ENCODE data around the gene POLR2C. TPM values are rescaled to one million over a fixed set of nuclear protein-coding genes. Genes with fewer than 3 reads are reported as not detected.

POLR2C gene
- total RNA-seq, 2 donors from 2014 or later: 71.3 to 86.2 TPM

DNA sequence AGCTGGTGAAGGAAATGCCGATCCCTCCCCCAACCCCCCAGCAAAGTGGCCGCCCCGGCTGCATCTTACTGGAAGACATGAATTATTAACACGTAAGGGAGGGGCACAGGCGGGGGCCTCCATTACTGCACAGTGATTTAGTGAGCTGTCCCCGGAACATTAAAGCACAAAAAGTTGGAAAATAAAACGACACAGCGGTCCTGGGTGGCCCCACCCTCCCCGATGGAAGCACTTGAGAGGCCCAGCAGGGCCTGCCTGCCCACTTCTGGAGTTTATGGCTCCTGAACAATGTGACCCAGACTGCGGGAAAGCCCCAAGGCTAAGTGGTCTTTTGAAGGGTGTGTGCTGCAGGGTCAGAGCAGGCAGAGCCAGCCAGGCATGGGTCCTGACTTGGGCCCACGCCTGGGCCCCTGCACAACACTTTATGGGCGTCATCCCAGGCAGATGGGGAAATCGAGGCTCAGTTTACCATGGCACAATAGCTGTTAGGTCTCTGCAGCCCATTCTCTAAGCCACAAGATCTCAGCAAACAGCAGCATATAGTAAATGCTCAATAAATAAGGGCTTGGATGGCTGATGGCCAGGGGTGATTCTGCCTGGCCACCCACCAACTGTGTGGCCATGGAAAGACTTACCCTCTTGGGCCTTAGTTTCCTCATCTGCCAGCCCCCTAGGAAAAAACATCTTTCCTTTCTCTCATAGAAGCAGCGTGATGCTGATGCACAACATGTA is 51.1 kb downstream of the POLR2C start:
- H3K36me3 Mint-ChIP-seq (ENCODE audit: low read depth): peaks cover 31% of the 10 kb centered on the region
- no peak overlapping the region for H3K4me3 Mint-ChIP-seq

DNA sequence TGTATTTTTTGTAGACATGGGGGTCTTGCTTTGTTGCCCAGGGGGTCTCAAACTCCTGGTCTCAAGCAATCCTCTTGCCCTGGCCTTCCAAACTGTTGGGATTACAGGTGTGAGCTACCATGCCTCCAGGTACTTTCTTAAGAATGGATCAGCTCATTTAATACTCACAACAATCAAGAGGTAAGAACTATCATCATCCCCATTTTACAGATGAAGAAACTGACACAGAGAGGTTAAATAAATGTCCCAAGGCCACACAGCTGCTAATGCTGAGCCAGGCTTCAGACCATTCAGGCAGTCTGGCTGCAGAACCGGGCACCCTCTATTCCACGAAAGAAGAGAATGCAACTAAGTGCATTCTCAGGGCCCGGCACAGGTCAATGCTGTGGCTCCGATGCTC is 51.9 kb downstream of the POLR2C start:
- no peaks in the 10 kb centered on the region for H3K9me3 Mint-ChIP-seq
- no peak overlapping the region for H3K27ac Mint-ChIP-seq
- no peaks in the 10 kb centered on the region for H3K4me1 Mint-ChIP-seq
- no peak overlapping the region for H3K4me3 Mint-ChIP-seq
- no peak for ATAC-seq (replicated peaks)
- H3K36me3 Mint-ChIP-seq (ENCODE audit: low read depth): peaks cover 38% of the 10 kb centered on the region
- H3K27me3 Mint-ChIP-seq: no peaks in the 10 kb centered on the region

More for the DNA sequence above, 51.1 kb downstream of the POLR2C start:
- H3K27me3 Mint-ChIP-seq: no peaks in the 10 kb centered on the region
- no peak overlapping the region for H3K27ac Mint-ChIP-seq
- H3K4me1 Mint-ChIP-seq: no peaks in the 10 kb centered on the region
- no peak for ATAC-seq (replicated peaks)
- no peaks in the 10 kb centered on the region for H3K9me3 Mint-ChIP-seq

DNA sequence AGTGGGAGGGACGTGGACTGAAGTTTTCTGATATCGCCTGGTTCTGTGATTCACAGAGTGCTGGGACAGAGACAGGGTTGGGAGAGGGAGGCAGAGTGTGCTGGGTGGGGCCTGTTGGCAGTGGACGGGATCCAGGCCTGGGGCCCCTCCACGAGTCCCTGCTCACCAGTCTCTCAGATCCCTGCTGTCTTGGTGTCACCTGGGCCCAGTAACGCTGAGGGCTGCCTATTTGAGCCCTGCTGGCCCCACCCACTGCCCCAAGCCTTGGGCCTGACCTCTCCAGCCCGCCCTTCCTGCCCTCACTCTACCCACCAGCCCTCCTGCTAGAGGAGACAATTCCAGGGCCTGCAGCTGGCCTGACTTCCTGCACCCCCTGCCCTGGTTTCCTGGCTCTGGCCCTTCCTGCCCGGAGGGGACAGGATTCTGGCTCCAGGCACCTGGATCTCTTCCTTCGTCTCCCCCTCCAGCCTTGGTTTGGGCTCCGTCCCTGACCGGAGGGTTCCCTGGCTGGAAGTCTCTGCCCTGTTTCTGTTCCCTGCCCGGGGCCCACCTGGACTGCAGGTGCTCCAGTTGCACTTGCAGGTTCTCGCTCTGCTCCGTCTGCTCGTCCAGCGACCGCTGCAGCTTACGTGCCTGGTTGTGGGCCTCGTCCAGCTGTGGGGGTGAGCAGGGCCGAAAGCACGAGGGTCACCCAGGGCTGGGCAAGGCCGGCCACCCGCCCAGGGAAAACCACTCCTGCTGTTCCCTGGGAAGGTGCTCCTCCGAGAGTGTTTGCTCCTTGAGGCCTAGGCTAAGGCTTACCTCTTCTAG is 52.5 kb downstream of the POLR2C start:
- Mint-ChIP-seq H3K4me3 (no peak overlapping the region), H3K9me3 (no peaks in the 10 kb centered on the region), H3K36me3 (ENCODE audit: low read depth) (peaks cover 38% of the 10 kb centered on the region), H3K27ac (peak overlapping the region; percentile 9), H3K27me3 (no peaks in the 10 kb centered on the region), H3K4me1 (peaks cover under 1% of the 10 kb centered on the region)
- ATAC-seq (replicated peaks): no peak

DNA sequence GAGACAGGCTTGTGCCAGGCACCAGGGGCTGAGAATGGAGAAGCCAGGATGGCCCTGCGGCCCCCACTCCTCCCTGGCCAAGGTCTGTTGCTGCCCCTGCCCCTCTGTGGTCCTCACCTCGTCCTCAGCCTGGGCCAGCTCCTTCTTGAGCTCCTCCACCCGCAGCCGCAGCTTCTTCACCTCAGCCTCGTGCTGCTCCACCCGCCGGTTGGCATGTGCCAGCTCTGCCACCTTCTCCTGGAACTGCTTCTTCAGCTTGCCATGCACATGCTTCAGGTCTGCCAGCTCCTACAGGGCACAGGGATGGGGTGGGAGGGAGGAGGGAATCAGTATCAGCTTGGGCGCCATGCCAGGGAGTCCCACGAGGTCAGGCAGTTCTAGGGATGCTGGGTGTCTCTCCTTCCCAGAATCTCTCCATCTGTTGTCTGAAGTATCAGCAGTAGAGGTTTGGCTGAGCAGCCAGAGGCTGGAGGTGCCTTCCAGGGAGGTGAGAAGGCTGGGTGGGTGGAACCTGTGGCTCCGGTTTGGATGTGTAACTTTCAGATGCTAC is 53.8 kb downstream of the POLR2C start:
- no peak for ATAC-seq (replicated peaks)
- Mint-ChIP-seq H3K27me3 (no peaks in the 10 kb centered on the region), H3K4me3 (no peak overlapping the region), H3K4me1 (peaks cover 4% of the 10 kb centered on the region), H3K36me3 (ENCODE audit: low read depth) (peaks cover 43% of the 10 kb centered on the region), H3K9me3 (no peaks in the 10 kb centered on the region), H3K27ac (peak overlapping the region; percentile 34)

DNA sequence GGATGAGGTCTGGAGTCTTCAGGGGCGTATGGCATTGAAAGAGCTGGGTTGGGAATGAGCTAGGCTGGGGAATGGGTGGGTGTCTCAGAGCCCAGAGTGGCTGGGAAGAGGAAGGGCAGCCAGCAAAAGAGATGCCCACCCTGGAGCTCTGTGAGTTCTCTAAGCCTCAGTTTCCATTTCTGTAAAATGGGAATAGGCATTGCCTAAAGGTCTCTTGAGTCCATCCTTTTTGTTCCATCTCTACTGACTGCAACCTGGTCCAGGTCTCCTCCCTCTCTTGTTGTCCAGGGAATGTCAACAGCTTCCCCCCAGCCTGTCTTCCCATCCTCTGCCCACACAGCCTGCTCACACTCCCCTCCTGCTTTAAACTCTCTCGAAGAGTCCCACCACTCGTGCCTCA is 54.3 kb downstream of the POLR2C start:
- peak overlapping the region; percentile 34 for H3K27ac Mint-ChIP-seq
- H3K27me3 Mint-ChIP-seq: no peaks in the 10 kb centered on the region
- no peak for ATAC-seq (replicated peaks)
- H3K36me3 Mint-ChIP-seq (ENCODE audit: low read depth): peaks cover 43% of the 10 kb centered on the region
- H3K4me1 Mint-ChIP-seq: peaks cover 4% of the 10 kb centered on the region
- no peak overlapping the region for H3K4me3 Mint-ChIP-seq
- no peaks in the 10 kb centered on the region for H3K9me3 Mint-ChIP-seq

DNA sequence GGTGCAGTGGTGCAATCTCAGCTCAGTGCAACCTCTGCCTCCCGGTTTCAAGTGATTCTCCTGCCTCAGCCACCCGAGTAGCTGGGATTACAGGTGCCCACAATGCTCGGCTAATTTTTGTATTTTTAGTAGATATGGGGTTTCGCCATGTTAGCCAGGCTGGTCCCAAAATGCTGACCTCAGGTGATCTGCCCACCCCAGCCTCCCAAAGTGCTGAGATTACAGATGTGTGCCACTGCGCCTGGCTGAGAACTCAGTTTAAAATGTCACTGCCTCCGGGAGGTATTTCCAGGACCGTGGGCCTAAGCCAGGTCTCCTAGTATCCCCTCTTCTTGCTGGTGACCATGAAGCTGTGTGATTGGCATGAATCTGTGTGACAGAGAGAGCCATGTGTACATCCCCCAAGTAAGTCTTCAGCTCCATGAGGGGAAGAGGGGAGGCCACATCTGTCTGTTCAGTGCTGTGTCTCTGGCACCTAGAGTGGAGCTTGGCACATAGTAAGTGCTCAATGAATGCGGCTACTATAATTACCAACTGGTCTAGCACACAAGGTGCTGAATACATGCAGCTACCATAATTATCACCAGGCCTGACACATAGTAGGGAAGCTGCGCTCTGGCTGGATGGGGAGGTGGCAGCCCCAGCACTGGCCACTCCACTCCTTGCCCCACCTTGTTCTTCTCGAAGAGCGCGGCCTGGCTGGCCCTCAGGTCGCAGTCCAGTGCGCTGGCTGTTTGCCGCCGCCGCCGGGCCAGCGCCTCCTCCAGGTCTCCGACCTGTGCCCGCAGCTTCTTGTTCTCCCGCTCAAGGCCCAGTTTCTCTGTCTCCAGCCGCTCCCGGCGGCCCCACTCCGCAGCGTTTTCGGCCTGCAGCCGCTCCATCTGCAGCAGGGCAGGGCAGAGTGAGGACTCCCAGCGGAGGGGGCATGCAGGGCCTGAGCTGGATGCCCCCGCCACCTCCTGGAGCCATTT is 55.2 kb downstream of the POLR2C start:
- peaks cover 37% of the 10 kb centered on the region for H3K36me3 Mint-ChIP-seq (ENCODE audit: low read depth)
- no peak overlapping the region for H3K27ac Mint-ChIP-seq
- no peaks in the 10 kb centered on the region for H3K27me3 Mint-ChIP-seq
- no peaks in the 10 kb centered on the region for H3K9me3 Mint-ChIP-seq
- peaks cover 4% of the 10 kb centered on the region for H3K4me1 Mint-ChIP-seq
- no peak for ATAC-seq (replicated peaks)
- H3K4me3 Mint-ChIP-seq: no peak overlapping the region

DNA sequence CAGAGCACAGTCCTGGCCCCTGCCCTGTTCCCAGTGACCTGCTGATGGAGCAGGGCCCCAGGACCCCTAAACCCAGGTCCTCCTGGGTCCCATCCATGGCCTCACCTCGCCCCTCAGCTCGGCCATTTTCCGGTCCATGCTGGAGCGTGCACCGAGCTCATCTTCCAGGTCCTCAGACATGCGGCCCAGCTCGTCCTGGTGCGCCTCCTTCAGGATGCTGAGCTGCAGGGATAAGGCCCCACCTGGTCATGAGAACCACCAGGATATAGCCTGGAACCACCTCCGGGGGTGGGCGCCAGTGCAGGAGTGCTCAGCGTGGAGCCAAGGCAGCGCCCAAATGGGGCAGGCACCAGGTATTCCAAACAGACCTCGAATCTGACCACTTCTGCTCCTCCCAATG is 56.0 kb downstream of the POLR2C start:
- Mint-ChIP-seq H3K36me3 (ENCODE audit: low read depth) (peaks cover 31% of the 10 kb centered on the region), H3K27me3 (no peaks in the 10 kb centered on the region), H3K4me3 (no peak overlapping the region), H3K27ac (no peak overlapping the region), H3K9me3 (no peaks in the 10 kb centered on the region), H3K4me1 (peaks cover 4% of the 10 kb centered on the region)
- ATAC-seq (replicated peaks): no peak

DNA sequence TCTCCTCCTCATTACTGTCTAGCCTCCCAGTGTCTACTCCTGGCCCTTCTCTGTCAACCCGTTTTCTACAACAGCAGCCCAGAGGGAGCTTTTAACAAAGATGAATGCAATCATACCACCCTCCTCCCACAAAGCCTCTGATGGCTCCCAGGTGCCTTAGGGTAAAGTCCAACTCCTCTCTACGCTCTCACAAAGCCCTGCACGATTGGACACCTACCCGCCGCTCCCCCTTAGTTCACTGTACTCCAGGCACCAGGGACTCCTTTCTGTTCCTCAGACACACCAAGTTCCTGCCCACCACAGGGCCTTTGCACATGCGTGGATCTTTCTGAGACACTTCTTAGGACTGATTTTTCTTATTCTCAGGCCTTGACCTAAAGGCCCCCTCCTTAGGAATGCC is 56.4 kb downstream of the POLR2C start:
- Mint-ChIP-seq H3K36me3 (ENCODE audit: low read depth) (peaks cover 31% of the 10 kb centered on the region), H3K27me3 (no peaks in the 10 kb centered on the region), H3K27ac (no peak overlapping the region), H3K4me3 (no peak overlapping the region), H3K4me1 (peaks cover 4% of the 10 kb centered on the region), H3K9me3 (no peaks in the 10 kb centered on the region)
- no peak for ATAC-seq (replicated peaks)

DNA sequence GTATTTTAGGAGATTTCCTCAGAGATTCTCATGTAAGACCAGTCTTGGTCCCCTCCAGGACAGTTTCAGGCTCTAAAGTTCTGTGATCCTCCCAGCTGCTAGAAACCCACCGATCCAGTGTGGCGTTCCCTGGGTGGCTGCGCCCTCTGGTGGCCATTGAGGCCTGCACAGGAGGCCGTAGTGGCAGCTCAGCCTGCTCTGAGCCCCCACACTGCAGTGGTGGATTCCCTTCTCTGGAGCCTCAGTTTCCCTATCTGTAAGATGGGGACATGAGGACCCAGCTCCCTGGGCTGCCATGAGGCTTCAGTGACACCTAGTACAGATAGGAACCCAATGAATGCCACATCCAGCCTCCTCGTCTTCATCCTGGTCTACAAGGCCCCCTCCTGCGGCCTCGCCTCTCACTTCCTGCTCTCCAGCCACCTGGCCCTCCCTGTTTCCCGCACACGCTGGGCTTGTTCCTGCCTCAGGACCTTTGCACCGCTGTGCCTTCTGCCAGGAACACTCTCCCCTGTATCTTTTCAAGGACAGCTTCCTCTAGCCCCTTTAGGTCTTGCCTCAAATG is 57.4 kb downstream of the POLR2C start:
- Mint-ChIP-seq H3K9me3 (no peaks in the 10 kb centered on the region), H3K27ac (peak overlapping the region; percentile 11), H3K27me3 (no peaks in the 10 kb centered on the region), H3K36me3 (ENCODE audit: low read depth) (peaks cover 31% of the 10 kb centered on the region), H3K4me3 (no peak overlapping the region), H3K4me1 (peaks cover 4% of the 10 kb centered on the region)
- ATAC-seq (replicated peaks): peak; percentile 91

Other genes starting within 250 kb of the POLR2C start
- 10 to 100 TPM; 17.0 to 23.5 TPM for gene ARL2BP, start 217.4 kb upstream of the POLR2C start, total RNA-seq
- gene PLLP, start 178.0 kb upstream of the POLR2C start, total RNA-seq: not detected
- gene CCL22, start 103.9 kb upstream of the POLR2C start, total RNA-seq: 10 to 100 TPM in 1 of 2 donors, 1 to 10 TPM in 1; 1.1 to 11.5 TPM
- gene CX3CL1, start 90.2 kb upstream of the POLR2C start, total RNA-seq: not detected
- gene CCL17, start 57.9 kb upstream of the POLR2C start, total RNA-seq: 1 to 10 TPM in 1 of 2 donors, under 1 TPM in 1; 0.65 to 7.8 TPM
- 10 to 100 TPM; 30.8 to 52.8 TPM for gene CIAPIN1, start 15.3 kb upstream of the POLR2C start, total RNA-seq
- 10 to 100 TPM; 28.2 to 36.4 TPM for gene COQ9, start 15.2 kb upstream of the POLR2C start, total RNA-seq
- gene DOK4, start 23.8 kb downstream of the POLR2C start, total RNA-seq: 10 to 100 TPM in 1 of 2 donors, 1 to 10 TPM in 1; 6.4 to 16.8 TPM
- gene CCDC102A, start 73.9 kb downstream of the POLR2C start, total RNA-seq: 10 to 100 TPM; 16.7 to 21.2 TPM
- 10 to 100 TPM; 13.7 to 36.9 TPM for gene ADGRG5, start 80.0 kb downstream of the POLR2C start, total RNA-seq
- gene ADGRG1, start 166.0 kb downstream of the POLR2C start, total RNA-seq: 10 to 100 TPM; 10.7 to 34.3 TPM
- gene ADGRG3, start 205.6 kb downstream of the POLR2C start, total RNA-seq: not detected
- gene DRC7, start 232.1 kb downstream of the POLR2C start, total RNA-seq: not detected